A549 (cell line): ENCODE data around the gene LMNTD1. TPM values are rescaled to one million over a fixed set of nuclear protein-coding genes. Genes with fewer than 3 reads are reported as not detected.

Source experiments
- ATAC-seq, 2 experiments: fragments of 200-7000 bp in 1 of 2; fragments of >200 bp in 1 of 2; cut with Nextera tagmentation in 1 of 2; cut with Tn5 transposase in 1 of 2; 3 replicates each; pipeline versions ENCODE4 v1.8.0 to v1.9.1; 2018 to 2020; ENCODE audit warnings: mild to moderate bottlenecking in 1 of 2, moderate library complexity in 1 of 2
- CTCF ChIA-PET: fragments of 300-600 bp; sonication (Branson Sonifier 250); formaldehyde crosslinking; extraction: SDS; loops from one replicate; lab custom pipeline; 2021; ENCODE audit warnings: antibody characterized with exemption, inconsistent platforms; lab: Yijun Ruan, JAX
- POLR2A ChIA-PET: fragments of 350-600 bp; formaldehyde crosslinking; extraction: SDS; loops from one replicate; lab custom pipeline; 2021; ENCODE audit warnings: antibody characterized with exemption, inconsistent platforms; lab: Yijun Ruan, JAX
- DNase-seq, 2 experiments: peaks; one replicate each; pipeline versions ENCODE4 v3.0.0 to v3.0.0-alpha.2; 2011 to 2016; ENCODE audit warnings: low read depth in 1 of 2, low spot score in 1 of 2
- FAIRE-seq: peaks from 2 replicates; lab custom pipeline; 2011; peaks lifted over from hg19 to GRCh38; lab: Jason Lieb, UNC
- H3K27ac ChIP-seq, 2 experiments: fragments of >200 bp; sonication (Bioruptor Twin); formaldehyde crosslinking; 3 replicates each; pipeline ENCODE4 v1.5.1; 2016 to 2017
- H3K4me1 ChIP-seq: fragments of >200 bp; sonication (Bioruptor Twin); formaldehyde crosslinking; 3 replicates; pipeline ENCODE4 v1.6.1; 2016
- H3K4me2 ChIP-seq: fragments of >200 bp; sonication (Bioruptor Twin); formaldehyde crosslinking; 3 replicates; pipeline ENCODE4 v1.6.1; 2016
- H3K4me3 ChIP-seq: fragments of >200 bp; sonication (Bioruptor Twin); formaldehyde crosslinking; 3 replicates; pipeline ENCODE4 v1.5.1; 2016
- H3K9me3 ChIP-seq: fragments of >200 bp; sonication (Bioruptor Twin); formaldehyde crosslinking; 3 replicates; pipeline ENCODE4 v1.6.1; 2016
- CBX2 ChIP-seq: fragments of 200-600 bp; sonication (generic); IDR thresholded peaks from 2 replicates; pipeline ENCODE4 v1.6.1; 2016; ENCODE audit warnings: low read depth, mild to moderate bottlenecking, borderline replicate concordance
- CHD2 ChIP-seq: fragments of 150-350 bp; IDR thresholded peaks from 2 replicates; pipeline ENCODE4 v1.6.1; 2014; ENCODE audit warnings: low read length; ENCODE audit not compliant: partially characterized antibody
- JUN ChIP-seq, 2 experiments: fragments of >200 bp; sonication (Bioruptor Twin); formaldehyde crosslinking; IDR thresholded peaks; 2 replicates in 1 of 2; 3 replicates in 1 of 2; pipeline ENCODE4 v1.6.1; 2016 to 2017
- MAFK ChIP-seq: fragments of 450-650 bp; IDR thresholded peaks from 2 replicates; pipeline ENCODE4 v1.6.1; 2014; ENCODE audit not compliant: partially characterized antibody
- MYC ChIP-seq: IDR thresholded peaks from 2 replicates; pipeline ENCODE4 v1.6.1; 2012; ENCODE audit warnings: mild to moderate bottlenecking, inconsistent platforms, low read length, improper control_type of control experiment, borderline replicate concordance
- RAD21 ChIP-seq, 2 experiments: fragments of >200 bp in 1 of 2; sonication (Bioruptor Twin) in 1 of 2; formaldehyde crosslinking in 1 of 2; IDR thresholded peaks in 1 of 2; conservative IDR thresholded peaks in 1 of 2; 2 replicates in 1 of 2; 3 replicates in 1 of 2; pipeline ENCODE4 v1.6.1; 2012 to 2018; ENCODE audit warnings: inconsistent platforms in 1 of 2
- SREBF2 ChIP-seq: fragments of 450-650 bp; IDR thresholded peaks from 2 replicates; pipeline ENCODE4 v1.6.1; 2014; ENCODE audit warnings: mild to moderate bottlenecking, moderate library complexity
- TFCP2L1 ChIP-seq: fragments of 250-450 bp; sonication (Bioruptor Pico); IDR thresholded peaks from 2 replicates; pipeline ENCODE4 v1.5.0; 2021; ENCODE audit warnings: mild to moderate bottlenecking
- TP53 ChIP-seq: fragments of 250-450 bp; sonication (Bioruptor Pico); IDR thresholded peaks from 2 replicates; pipeline ENCODE4 v1.5.0; 2021; ENCODE audit warnings: mild to moderate bottlenecking, moderate library complexity
- ZC3H11A ChIP-seq: fragments of 450-650 bp; IDR thresholded peaks from 2 replicates; pipeline ENCODE4 v1.6.1; 2014; ENCODE audit warnings: antibody characterized with exemption, mild to moderate bottlenecking
- WGBS: methylation state at CpG from one replicate; pipeline ENCODE4 v1.1.6; 2017; ENCODE audit errors: missing lambda C conversion rate; 5-methylcytosine and 5-hydroxymethylcytosine counted together
- polyA plus RNA-seq, 4 experiments: library from polyadenylated mRNA; depleted of rRNA in 3 of 4; stranded (reverse); fragments of >200 nt; fragmentation: RNase III in 1 of 4; extraction: RNeasy Plus Mini Kit Qiagen cat#74134 plus additional on column Dnase treatment in 1 of 4; gene quantifications; 2 replicates in 3 of 4; 3 replicates in 1 of 4; pipeline ENCODE4 v1.2.3, GENCODE V29; 2011 to 2017
- TF ChIP-seq, protein P1 (sequence below): fragments of 150-350 bp; IDR thresholded peaks from 2 replicates; pipeline ENCODE4 v1.6.1; 2014; ENCODE audit warnings: low read depth, mild to moderate bottlenecking, low read length
- TF ChIP-seq, protein P2 (sequence below): fragments of >200 bp; sonication (Bioruptor Twin); formaldehyde crosslinking; IDR thresholded peaks from 3 replicates; pipeline ENCODE4 v1.6.1; 2016
- TF ChIP-seq, protein P3 (sequence below): fragments of >200 bp; sonication (Bioruptor Twin); formaldehyde crosslinking; IDR thresholded peaks from 3 replicates; pipeline ENCODE4 v1.5.1; 2016

Gene LMNTD1
- polyA plus RNA-seq, 2 of the 4 experiments (the other 2 are of a cell fraction) = not detected

DNA sequence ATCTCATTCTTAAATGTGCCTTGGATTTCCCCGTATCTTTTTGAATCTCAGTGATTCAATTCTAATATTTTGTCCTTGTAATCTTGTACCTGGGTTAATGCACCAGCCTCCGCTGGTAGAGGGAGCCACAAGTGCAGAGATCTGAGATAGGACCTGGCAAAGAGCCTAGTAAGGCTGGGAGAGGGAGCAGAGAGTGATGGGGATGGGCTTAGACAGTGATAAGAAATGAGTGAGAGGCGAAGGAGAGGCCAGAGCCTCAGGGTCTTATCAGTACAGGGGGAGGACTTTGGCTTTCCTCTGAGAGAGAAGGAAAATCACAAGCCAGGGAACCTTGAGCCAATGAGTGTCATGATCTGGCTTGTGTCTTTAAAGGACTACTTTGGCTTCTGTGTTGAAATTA is 30.5 kb upstream of the LMNTD1 start:
- ChIA-PET CTCF (interaction anchor here (1.8 kb wide), 1 partner anchor 9 kb away, joined by 4 read pairs; no protein-coding TSS in a partner anchor), POLR2A (no interaction called here)
- Histone ChIP-seq H3K4me2 (no peak overlapping the region), H3K4me1 (no peaks in the 10 kb centered on the region)
- 32% methylated on average over 3 of the region's 3 CpGs for WGBS
- FAIRE-seq (no peak), ATAC-seq (no peak), DNase-seq (peak in 1 of 2 experiments; percentile 2)
- TF ChIP-seq CBX2 = no peak
- peak in 1 of 2 experiments; percentile 26; a peak in 2 of 5 replicates for TF ChIP-seq RAD21 (conservative IDR thresholded peaks at IDR 0.05 in 1 of 2, IDR thresholded peaks at IDR 0.05 in 1 of 2)
- TF ChIP-seq, all 56 proteins: peak for 1
- H3K9me3 ChIP-seq = peaks cover 7% of the 10 kb centered on the region; the same call in 1 of the 3 replicates
- no peak overlapping the region for H3K27ac ChIP-seq
- H3K4me3 ChIP-seq = no peak overlapping the region

DNA sequence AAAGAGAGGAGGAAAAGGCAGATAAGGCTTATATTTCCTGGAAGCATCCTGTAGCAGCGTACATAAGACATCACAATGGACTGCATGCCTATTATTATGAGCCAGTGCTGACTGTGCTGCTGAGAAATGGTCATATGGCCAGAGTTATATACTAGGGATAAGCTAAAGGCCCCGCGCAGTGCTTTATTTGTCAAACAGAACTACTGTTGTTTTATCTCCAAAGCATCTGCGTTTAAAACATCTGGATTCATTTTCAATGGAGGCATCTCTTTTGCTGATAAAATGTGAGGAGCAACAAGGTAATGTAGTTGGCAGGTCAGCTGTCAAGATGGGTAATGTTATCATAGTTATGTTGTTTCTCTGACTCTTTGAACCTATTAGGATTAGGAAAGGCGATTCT is 28.0 kb upstream of the LMNTD1 start:
- no peak overlapping the region for H3K4me3 ChIP-seq
- ATAC-seq (no peak), DNase-seq (no peak), FAIRE-seq (no peak)
- WGBS = 47% methylated on average over 5 of the region's 5 CpGs
- no peaks in the 10 kb centered on the region for H3K4me1 ChIP-seq
- ChIA-PET CTCF (no interaction called here), POLR2A (no interaction called here)
- H3K4me2 ChIP-seq = no peak overlapping the region
- H3K9me3 ChIP-seq = no peaks in the 10 kb centered on the region; the same call in 2 of the 3 replicates
- TF ChIP-seq, protein P1, sequence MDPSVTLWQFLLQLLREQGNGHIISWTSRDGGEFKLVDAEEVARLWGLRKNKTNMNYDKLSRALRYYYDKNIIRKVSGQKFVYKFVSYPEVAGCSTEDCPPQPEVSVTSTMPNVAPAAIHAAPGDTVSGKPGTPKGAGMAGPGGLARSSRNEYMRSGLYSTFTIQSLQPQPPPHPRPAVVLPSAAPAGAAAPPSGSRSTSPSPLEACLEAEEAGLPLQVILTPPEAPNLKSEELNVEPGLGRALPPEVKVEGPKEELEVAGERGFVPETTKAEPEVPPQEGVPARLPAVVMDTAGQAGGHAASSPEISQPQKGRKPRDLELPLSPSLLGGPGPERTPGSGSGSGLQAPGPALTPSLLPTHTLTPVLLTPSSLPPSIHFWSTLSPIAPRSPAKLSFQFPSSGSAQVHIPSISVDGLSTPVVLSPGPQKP = no peak
- no peak overlapping the region for H3K27ac ChIP-seq

DNA sequence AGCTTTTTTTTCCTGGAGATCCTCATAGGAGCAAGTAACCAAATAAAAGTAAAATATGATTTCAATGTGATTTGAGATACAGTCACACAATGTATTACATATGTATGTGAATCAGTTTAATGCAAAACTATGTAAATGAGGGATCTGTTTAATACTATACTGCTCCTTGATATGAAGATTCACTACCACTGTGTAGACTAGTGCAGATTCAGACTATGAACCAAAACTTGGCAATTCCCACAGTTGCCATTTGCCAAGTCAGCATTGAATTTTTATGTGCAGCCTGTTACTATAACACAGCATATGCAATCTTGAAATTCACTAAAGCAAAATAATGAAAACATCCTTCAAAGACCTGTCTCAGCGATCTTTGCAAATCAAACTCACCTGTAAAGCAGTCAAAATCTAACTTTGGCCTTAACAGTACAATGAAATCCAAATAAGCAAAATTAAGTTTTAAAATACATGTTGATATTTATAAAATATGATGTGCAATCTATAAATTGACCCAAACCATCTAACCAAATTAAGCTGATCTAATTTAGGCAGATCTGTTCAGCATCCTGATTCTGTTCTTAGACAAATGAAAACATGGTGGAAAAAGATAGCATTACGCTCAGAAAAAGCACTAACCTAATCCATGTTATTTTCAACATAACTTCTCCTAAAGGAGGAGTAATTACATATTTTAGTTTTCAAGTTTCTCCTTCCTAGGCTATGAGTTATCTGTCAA is 25.5 kb upstream of the LMNTD1 start:
- ChIA-PET CTCF (no interaction called here), POLR2A (interaction anchor here (0.5 kb wide), 1 partner anchor 10 kb away, joined by 3 read pairs; no protein-coding TSS in a partner anchor)
- FAIRE-seq = no peak
- WGBS = 16% methylated on average over 2 of the region's 2 CpGs
- no peak overlapping the region for H3K4me2 ChIP-seq
- no peak overlapping the region for H3K27ac ChIP-seq
- no peaks in the 10 kb centered on the region for H3K4me1 ChIP-seq
- no peak for TF ChIP-seq MYC
- TF ChIP-seq, protein P2, sequence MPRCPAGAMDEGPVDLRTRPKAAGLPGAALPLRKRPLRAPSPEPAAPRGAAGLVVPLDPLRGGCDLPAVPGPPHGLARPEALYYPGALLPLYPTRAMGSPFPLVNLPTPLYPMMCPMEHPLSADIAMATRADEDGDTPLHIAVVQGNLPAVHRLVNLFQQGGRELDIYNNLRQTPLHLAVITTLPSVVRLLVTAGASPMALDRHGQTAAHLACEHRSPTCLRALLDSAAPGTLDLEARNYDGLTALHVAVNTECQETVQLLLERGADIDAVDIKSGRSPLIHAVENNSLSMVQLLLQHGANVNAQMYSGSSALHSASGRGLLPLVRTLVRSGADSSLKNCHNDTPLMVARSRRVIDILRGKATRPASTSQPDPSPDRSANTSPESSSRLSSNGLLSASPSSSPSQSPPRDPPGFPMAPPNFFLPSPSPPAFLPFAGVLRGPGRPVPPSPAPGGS = no peak
- TF ChIP-seq MAFK = peak; percentile 17
- no peak for ATAC-seq
- no peak for DNase-seq
- H3K4me3 ChIP-seq = no peak overlapping the region
- no peaks in the 10 kb centered on the region; the same call in 2 of the 3 replicates for H3K9me3 ChIP-seq

DNA sequence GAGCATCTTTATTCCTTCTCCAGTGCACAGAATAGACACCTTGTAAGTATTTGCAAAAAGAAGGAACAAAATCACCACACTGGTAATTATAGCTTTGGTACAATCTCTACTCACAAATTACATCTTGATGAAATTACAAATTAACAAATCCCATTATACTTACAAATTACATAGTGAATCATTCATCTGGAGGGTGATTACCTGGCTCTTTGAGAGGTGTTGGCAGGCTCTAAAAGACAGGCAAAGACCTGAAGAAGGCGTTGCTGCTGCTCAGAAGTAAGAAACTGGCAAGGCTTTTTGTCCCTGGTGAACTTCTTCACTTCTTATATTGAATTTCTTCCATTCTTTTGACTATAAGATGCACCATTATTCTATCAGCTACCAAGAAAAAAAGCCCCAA is 21.7 kb upstream of the LMNTD1 start:
- CTCF ChIA-PET = no interaction called here
- WGBS = 3% methylated on average over 1 of the region's 1 CpG

More for the DNA sequence above, 21.7 kb upstream of the LMNTD1 start:
- no peaks in the 10 kb centered on the region; the same call in 2 of the 3 replicates for H3K9me3 ChIP-seq
- no peak overlapping the region for H3K4me2 ChIP-seq
- TF ChIP-seq TP53 (CRISPR knock-in tag) (no peak), SREBF2 (no peak), JUN (IDR thresholded peaks at IDR 0.05) (no peak), CHD2 (no peak), TFCP2L1 (no peak), ZC3H11A (no peak)
- TF ChIP-seq, protein P3, sequence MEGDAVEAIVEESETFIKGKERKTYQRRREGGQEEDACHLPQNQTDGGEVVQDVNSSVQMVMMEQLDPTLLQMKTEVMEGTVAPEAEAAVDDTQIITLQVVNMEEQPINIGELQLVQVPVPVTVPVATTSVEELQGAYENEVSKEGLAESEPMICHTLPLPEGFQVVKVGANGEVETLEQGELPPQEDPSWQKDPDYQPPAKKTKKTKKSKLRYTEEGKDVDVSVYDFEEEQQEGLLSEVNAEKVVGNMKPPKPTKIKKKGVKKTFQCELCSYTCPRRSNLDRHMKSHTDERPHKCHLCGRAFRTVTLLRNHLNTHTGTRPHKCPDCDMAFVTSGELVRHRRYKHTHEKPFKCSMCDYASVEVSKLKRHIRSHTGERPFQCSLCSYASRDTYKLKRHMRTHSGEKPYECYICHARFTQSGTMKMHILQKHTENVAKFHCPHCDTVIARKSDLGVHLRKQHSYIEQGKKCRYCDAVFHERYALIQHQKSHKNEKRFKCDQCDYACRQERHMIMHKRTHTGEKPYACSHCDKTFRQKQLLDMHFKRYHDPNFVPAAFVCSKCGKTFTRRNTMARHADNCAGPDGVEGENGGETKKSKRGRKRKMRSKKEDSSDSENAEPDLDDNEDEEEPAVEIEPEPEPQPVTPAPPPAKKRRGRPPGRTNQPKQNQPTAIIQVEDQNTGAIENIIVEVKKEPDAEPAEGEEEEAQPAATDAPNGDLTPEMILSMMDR = no peak
- DNase-seq (no peak), FAIRE-seq (no peak), ATAC-seq (no peak)
- no peak overlapping the region for H3K27ac ChIP-seq
- H3K4me3 ChIP-seq = no peak overlapping the region
- no peaks in the 10 kb centered on the region for H3K4me1 ChIP-seq
- POLR2A ChIA-PET = no interaction called here
